Transverse colon (tissue), 4 donors: Measurements from ENCODE around the gene RAB9A. TPM values are rescaled to one million over a fixed set of nuclear protein-coding genes. Genes with fewer than 3 reads are reported as not detected.
A peak's percentile ranks its signal among the peaks of the same experiment; 100 is the strongest.

Experiments
- DNase-seq: peaks from one replicate; pipeline ENCODE4 v3.0.0-alpha.2; 2019
- H3K27ac ChIP-seq, 4 donors: fragments of 200-600 bp; sonication (generic); 2 replicates each; pipeline ENCODE4 v1.5.1; 2016 to 2018; ENCODE audit warnings: inconsistent platforms in 4 of 4
- H3K27me3 ChIP-seq: fragments of 200-600 bp; sonication (generic); 2 replicates; pipeline ENCODE4 v1.5.1; 2017; ENCODE audit warnings: inconsistent platforms
- H3K36me3 ChIP-seq, 4 donors: fragments of 200-600 bp; sonication (generic); 2 replicates each; pipeline ENCODE4 v1.5.1; 2017 to 2019; ENCODE audit warnings: inconsistent platforms in 4 of 4
- H3K4me1 ChIP-seq, 4 donors: fragments of 200-600 bp; sonication (generic); 2 replicates each; pipeline ENCODE4 v1.5.1; 2017 to 2020; ENCODE audit warnings: inconsistent platforms in 4 of 4
- H3K4me3 ChIP-seq, 4 donors: fragments of 200-600 bp; sonication (generic); 1 replicate in 1 of 4; 2 replicates in 3 of 4; pipeline versions ENCODE4 v1.5.1 to v1.6.1; 2017 to 2019; ENCODE audit warnings: inconsistent platforms in 4 of 4
- H3K9me3 ChIP-seq, 2 donors: fragments of 200-600 bp; sonication (generic); 2 replicates each; pipeline ENCODE4 v1.5.1; 2017 to 2019; ENCODE audit warnings: inconsistent platforms in 2 of 2
- CTCF ChIP-seq, 5 experiments: fragments of 200-600 bp in 3 of 5; fragments of 450-650 bp in 2 of 5; sonication (generic) in 3 of 5; IDR thresholded peaks; 1 replicate in 2 of 5; 2 replicates in 3 of 5; pipeline ENCODE4 v1.5.1; 2016 to 2017; ENCODE audit warnings: antibody characterized with exemption in 5 of 5, inconsistent platforms in 3 of 5, mild to moderate bottlenecking in 2 of 5, moderate library complexity in 1 of 5
- EP300 ChIP-seq: sonication (generic); formaldehyde crosslinking; IDR thresholded peaks from one replicate; pipeline ENCODE4 v1.6.1; 2017; ENCODE audit warnings: antibody characterized with exemption, low read depth
- POLR2A ChIP-seq: fragments of 450-650 bp; IDR thresholded peaks from one replicate; pipeline ENCODE4 v1.6.1; 2016; ENCODE audit warnings: antibody characterized with exemption, mild to moderate bottlenecking, moderate library complexity
- POLR2AphosphoS5 ChIP-seq, 3 donors: sonication (generic); formaldehyde crosslinking; IDR thresholded peaks; one replicate each; pipeline ENCODE4 v1.6.1; 2016; ENCODE audit warnings: antibody characterized with exemption in 3 of 3
- WGBS, 2 donors: methylation state at CpG; one replicate each; pipeline ENCODE4 v1.1.5; 2018; ENCODE audit warnings: low coverage in 1 of 2; 5-methylcytosine and 5-hydroxymethylcytosine counted together
- in situ Hi-C, 4 donors: fragments of 200-750 bp; cut with MboI; loops; one replicate each; pipeline versions ENCODE4 v1.15.0 to v1.15.1; 2017; ENCODE audit warnings: low sequenced_read_pairs in 3 of 4, low pct_ligation_motif_present in 1 of 4, low pct_unique_long_range_greater_than_20kb in 1 of 4
- intact Hi-C: fragments of 100-400 bp; cut with DNase I; formaldehyde crosslinking; loops from one replicate; pipeline ENCODE4 v1.15.1; 2023; ENCODE audit warnings: low total_unique reads
- total RNA-seq, 4 donors: library from RNA; depleted of rRNA; stranded (reverse); fragments of >200 nt; gene quantifications; one replicate each; pipeline ENCODE4 v1.1.0, GENCODE V29; 2016

RAB9A gene
- total RNA-seq, 4 donors from 2014 or later = 4.8 to 34.7 (median 17.0) TPM

GRCh38 chrX:13750204-13750603 lies 61.3 kb downstream of the RAB9A start:
- Histone ChIP-seq H3K27me3 (no peaks in the 10 kb centered on the region), H3K4me3 (no peak overlapping the region), H3K27ac (no peak overlapping the region), H3K9me3 (no peaks in the 10 kb centered on the region), H3K4me1 (no peaks in the 10 kb centered on the region), H3K36me3 (no peaks in the 10 kb centered on the region)
- in situ Hi-C loops = loop anchor here in 3 of 4 donors (10.0 to 25.0 kb wide), 3 partner anchors 238 to 287 kb away; partner anchors contain the start of gene GEMIN8 (in 3 of the 3)
- intact Hi-C loops = loop anchor here (10.0 kb wide), 1 partner anchor 285 kb away; no protein-coding TSS in a partner anchor
- TF ChIP-seq CTCF (IDR thresholded peaks at IDR 0.05) (peak; percentile 37 to 46 (median 43)), POLR2AphosphoS5 (IDR thresholded peaks at IDR 0.05) (no peak), POLR2A (no peak), EP300 (no peak)
- no peak for DNase-seq

DNA sequence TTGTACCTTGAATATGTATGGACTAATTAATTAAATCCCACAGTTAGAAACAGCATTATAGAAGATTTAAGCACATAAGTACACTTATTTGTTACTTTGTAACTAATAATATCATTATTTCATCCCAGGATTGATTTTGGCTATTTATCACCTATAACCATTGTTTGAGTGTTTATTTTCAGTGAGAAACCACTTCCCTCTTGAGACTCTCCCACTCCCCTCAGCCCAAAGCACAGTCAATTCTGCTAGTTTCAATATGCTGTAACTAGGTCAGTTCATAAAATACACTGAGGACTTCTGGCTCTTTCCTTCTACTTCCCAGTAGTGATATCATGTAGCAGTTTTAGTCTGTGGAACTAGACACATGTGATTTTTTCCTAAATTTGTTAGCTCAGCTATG lies 61.9 kb downstream of the RAB9A start:
- TF ChIP-seq EP300 (no peak), POLR2AphosphoS5 (IDR thresholded peaks at IDR 0.05) (no peak), CTCF (IDR thresholded peaks at IDR 0.05) (no peak), POLR2A (no peak)

DNA sequence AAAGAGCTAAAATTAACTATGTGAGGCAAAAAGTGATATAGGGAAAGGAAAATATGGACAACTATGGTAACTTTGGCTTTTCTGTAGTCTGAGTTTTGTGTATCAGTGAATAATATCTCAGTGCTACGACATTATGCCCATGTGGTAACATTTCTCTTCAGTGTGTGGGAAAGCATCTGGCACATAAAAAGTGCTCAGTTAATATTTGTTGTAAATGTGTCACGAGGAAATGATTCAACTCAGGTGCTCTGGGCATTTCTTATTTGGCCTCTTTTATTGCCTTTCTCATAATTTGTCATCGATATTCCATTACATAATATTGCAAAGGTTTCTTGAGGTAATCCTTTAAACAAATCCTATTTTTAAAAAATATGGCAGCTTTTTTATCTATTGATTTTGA lies 63.2 kb downstream of the RAB9A start:
- intact Hi-C loops (loop anchor here (10.0 kb wide), 1 partner anchor 283 kb away; no protein-coding TSS in a partner anchor), in situ Hi-C loops (loop anchor here in 3 of 4 donors (10.0 to 25.0 kb wide), 3 partner anchors 240 to 285 kb away; partner anchors contain the start of gene GEMIN8 (in 3 of the 3))
- no peak overlapping the region for H3K27ac ChIP-seq

More for the DNA sequence above, 61.9 kb downstream of the RAB9A start:
- no peak for DNase-seq
- H3K9me3 ChIP-seq = no peaks in the 10 kb centered on the region
- H3K27ac ChIP-seq = no peak overlapping the region
- no peak overlapping the region for H3K4me3 ChIP-seq
- no peaks in the 10 kb centered on the region for H3K27me3 ChIP-seq
- H3K36me3 ChIP-seq = no peaks in the 10 kb centered on the region
- intact Hi-C loops (loop anchor here (10.0 kb wide), 1 partner anchor 284 kb away; no protein-coding TSS in a partner anchor), in situ Hi-C loops (loop anchor here in 3 of 4 donors (10.0 to 25.0 kb wide), 3 partner anchors 239 to 286 kb away; partner anchors contain the start of gene GEMIN8 (in 3 of the 3))
- H3K4me1 ChIP-seq = no peaks in the 10 kb centered on the region

GRCh38 chrX:13752646-13753045 lies 63.7 kb downstream of the RAB9A start:
- Histone ChIP-seq H3K4me3 (no peak overlapping the region), H3K9me3 (no peaks in the 10 kb centered on the region), H3K36me3 (no peaks in the 10 kb centered on the region), H3K4me1 (no peaks in the 10 kb centered on the region), H3K27me3 (no peaks in the 10 kb centered on the region), H3K27ac (no peak overlapping the region)
- no peak for DNase-seq
- intact Hi-C loops (loop anchor here (10.0 kb wide), 1 partner anchor 282 kb away; no protein-coding TSS in a partner anchor), in situ Hi-C loops (loop anchor here in 3 of 4 donors (10.0 to 25.0 kb wide), 3 partner anchors 240 to 285 kb away; partner anchors contain the start of gene GEMIN8 (in 3 of the 3))
- no peak for TF ChIP-seq EP300
- no peak for TF ChIP-seq POLR2AphosphoS5 (IDR thresholded peaks at IDR 0.05)
- TF ChIP-seq CTCF (IDR thresholded peaks at IDR 0.05) = no peak
- TF ChIP-seq POLR2A = no peak
- WGBS, 2 donors = 41% methylated on average over 3 of the region's 3 CpGs; no CpG with 5 or more reads in 1 of the 2 donors

More for the DNA sequence above, 63.2 kb downstream of the RAB9A start:
- H3K27me3 ChIP-seq = no peaks in the 10 kb centered on the region
- no peak overlapping the region for H3K4me3 ChIP-seq
- no peak for DNase-seq
- WGBS, 2 donors = 67% methylated on average over 1 to 3 of the region's 3 CpGs
- no peaks in the 10 kb centered on the region for H3K4me1 ChIP-seq
- H3K36me3 ChIP-seq = no peaks in the 10 kb centered on the region
- H3K9me3 ChIP-seq = no peaks in the 10 kb centered on the region
- TF ChIP-seq EP300 (no peak), POLR2A (no peak), POLR2AphosphoS5 (IDR thresholded peaks at IDR 0.05) (no peak), CTCF (IDR thresholded peaks at IDR 0.05) (no peak)
